ENCODE data around the gene TM9SF3. TPM values are rescaled to one million over a fixed set of nuclear protein-coding genes. Genes with fewer than 3 reads are reported as not detected.

Gene TM9SF3
- total and polyA plus RNA-seq, 2 of the 4 experiments (the other 2 are of a cell fraction): 33.7 to 61.8 TPM

- Histone ChIP-seq H4K8ac (ENCODE audit: low read depth in 2 of 2, low read length in 2 of 2) (no peak overlapping the region), H2BK20ac (ENCODE audit: low read depth, low read length) (no peak overlapping the region), H2AK5ac (ENCODE audit: low read depth, low read length) (no peak overlapping the region), H4K91ac (ENCODE audit: insufficient read depth, low read depth, low read length) (no peak overlapping the region), H3K56ac (ENCODE audit: extremely low read depth, insufficient read depth, low read length) (no peak overlapping the region), H3K4me3 (ENCODE audit: insufficient read depth, low read depth, low read length) (peak overlapping the region; percentile 32), H3K27ac (ENCODE audit: insufficient read depth, low read length) (no peak overlapping the region), H3K79me1 (ENCODE audit: low read depth in 1 of 2, low read length in 2 of 2) (0 out of 4 replicates have a peak, but pooled peaks cover 0 to 6% of the 10 kb centered on the region in 2 experiments), H3K9ac (ENCODE audit: low read depth, low read length) (no peak overlapping the region), H3K9me1 (ENCODE audit: insufficient read depth, low read length) (peaks cover 8% of the 10 kb centered on the region; the same call in 1 of the 2 replicates), H2BK120ac (ENCODE audit: low read depth, low read length) (no peak overlapping the region), H2BK5ac (ENCODE audit: low read depth, low read length, poor library complexity, severe bottlenecking) (no peak overlapping the region), H3K18ac (ENCODE audit: low read depth, low read length) (no peak overlapping the region), H2BK15ac (ENCODE audit: low read depth, low read length) (no peak overlapping the region), H3K23ac (ENCODE audit: low read depth, low read length) (no peak overlapping the region), H4K20me1 (ENCODE audit: insufficient read depth, low read length) (peaks cover 16% of the 10 kb centered on the region; the same call in 1 of the 2 replicates), H3K4me1 (ENCODE audit: control insufficient read depth, insufficient read depth, low read length) (no peaks in the 10 kb centered on the region; the same call in 1 of the 2 replicates), H2AFZ (replicated peaks; ENCODE audit: low read length, poor library complexity) (peak overlapping the region; percentile 90), H3K27me3 (ENCODE audit: control insufficient read depth, insufficient read depth, low read length) (peaks cover 21% of the 10 kb centered on the region), H3K4ac (ENCODE audit: low read depth, low read length) (no peak overlapping the region), H3K4me2 (ENCODE audit: low read depth, low read length) (peak overlapping the region; percentile 90), H3K36me3 (ENCODE audit: control insufficient read depth, insufficient read depth, low read length) (peaks cover 2% of the 10 kb centered on the region; the same call in 1 of the 2 replicates), H3K9me3 (ENCODE audit: control insufficient read depth, insufficient read depth, low read length) (no peaks in the 10 kb centered on the region), H2AK9ac (replicated peaks; ENCODE audit: low read depth, low read length, poor library complexity) (peak overlapping the region; percentile 35), H4K5ac (ENCODE audit: low read depth, low read length) (no peak overlapping the region), H3K14ac (replicated peaks; ENCODE audit: low read depth, low read length) (no peak overlapping the region)
- ATAC-seq (ENCODE audit: low read depth) (no peak), DNase-seq (no peak)
- in situ Hi-C loops (cut with MboI; ENCODE audit: low sequenced_read_pairs): loop anchor here (10.0 kb wide), 1 partner anchor 118 kb away; no protein-coding TSS in a partner anchor
- 1% methylated on average over 16 of the region's 31 CpGs; no CpG with 5 or more reads in 1 of the 2 experiments for WGBS, 2 experiments (ENCODE audit: extremely low coverage in 2 of 2, insufficient read length in 1 of 2)
- BruUV-seq (replicated peaks): no TSS peak
- CTCF ChIA-PET: interaction anchor here (1.1 to 2.2 kb wide), 6 partner anchors 10 to 141 kb away, joined by 3 to 9 read pairs (median 5); no protein-coding TSS in a partner anchor
- TF ChIP-seq RAD21 (IDR thresholded peaks at IDR 0.05; ENCODE audit: low read length) (no peak), USF2 (IDR thresholded peaks at IDR 0.05; ENCODE audit: low read depth, low read length) (no peak), MAZ (IDR thresholded peaks at IDR 0.05; ENCODE audit: borderline replicate concordance, low read depth, low read length) (no peak), CEBPB (IDR thresholded peaks at IDR 0.05; ENCODE audit: low read depth, low read length) (no peak), ELK1 (IDR thresholded peaks at IDR 0.05; ENCODE audit: borderline replicate concordance, low read depth, low read length) (no peak), RFX5 (IDR thresholded peaks at IDR 0.05; ENCODE audit: low read depth, low read length) (no peak), SMC3 (IDR thresholded peaks at IDR 0.05; ENCODE audit: low read depth, low read length) (no peak), FOS (IDR thresholded peaks at IDR 0.05; ENCODE audit: low read depth, low read length) (no peak), MXI1 (IDR thresholded peaks at IDR 0.05; ENCODE audit: borderline replicate concordance, low read depth, low read length) (no peak), MAFK (IDR thresholded peaks at IDR 0.05; ENCODE audit: low read depth, low read length) (no peak), CHD1 (IDR thresholded peaks at IDR 0.05; ENCODE audit: low read depth, low read length) (no peak), NFE2L2 (IDR thresholded peaks at IDR 0.05; ENCODE audit: low read depth, low read length) (no peak), POLR2A (IDR thresholded peaks at IDR 0.05; ENCODE audit: low read depth, low read length) (no peak), CTCF (conservative IDR thresholded peaks at IDR 0.05; ENCODE audit: low read depth, low read length) (no peak)
- intact Hi-C loops (cut with micrococcal nuclease): loop anchor here (1.0 to 5.0 kb wide), 4 partner anchors 138 to 319 kb away; partner anchors contain the start of gene LCOR
- dilution Hi-C loops (cut with HindIII; ENCODE audit: low sequenced_read_pairs, unreplicated experiment): no loop called here
- POLR2A ChIA-PET (ENCODE audit: unreplicated experiment): no interaction called here
These were observed 73.5 kb downstream of the TM9SF3 start for GRCh38 chr10:96513305-96513697.
